ENCODE data around the gene METTL22. TPM values are rescaled to one million over a fixed set of nuclear protein-coding genes. Genes with fewer than 3 reads are reported as not detected.

Gene METTL22
- total and polyA plus RNA-seq, 2 donors from 2014 or later, result 12.0 to 26.2 TPM

DNA sequence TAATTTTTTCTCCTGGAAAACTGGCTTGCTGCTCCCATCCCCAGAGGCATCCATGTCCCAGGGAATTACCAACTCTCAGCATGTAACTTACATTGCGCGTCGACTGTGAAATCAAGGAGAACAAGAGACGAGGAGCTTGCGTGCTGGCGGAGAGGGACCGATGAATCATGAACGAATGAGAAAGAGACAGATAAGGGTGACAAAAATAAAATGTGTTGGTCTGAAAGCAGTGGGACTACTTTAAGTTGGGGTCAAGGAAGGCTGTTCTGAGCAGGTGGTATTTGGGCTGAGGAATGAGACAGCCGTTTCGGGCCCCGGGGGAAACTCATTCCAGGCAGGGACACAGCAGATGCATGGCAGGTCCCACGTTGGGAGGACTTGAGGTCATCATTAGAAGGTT, 75.4 kb downstream of the METTL22 start:
- Histone ChIP-seq H3K9me3 (ENCODE audit: control insufficient read depth in 2 of 3, insufficient read depth in 1 of 3, low read length in 3 of 3) (no peaks in the 10 kb centered on the region), H3K9ac (ENCODE audit: low read length in 3 of 3) (no peak overlapping the region), H3K36me3 (ENCODE audit: control insufficient read depth in 2 of 3, insufficient read depth in 3 of 3, low read length in 3 of 3) (no peaks in the 10 kb centered on the region), H3K27ac (ENCODE audit: low read depth in 2 of 2, low read length in 2 of 2) (no peak overlapping the region), H3K4me1 (ENCODE audit: control insufficient read depth in 2 of 3, insufficient read depth in 2 of 3, low read depth in 1 of 3, low read length in 3 of 3) (no peaks in the 10 kb centered on the region), H3K27me3 (ENCODE audit: control insufficient read depth, insufficient read depth, low read length) (no peaks in the 10 kb centered on the region), H3K4me3 (ENCODE audit: low read length in 3 of 3) (no peak overlapping the region)
- FAIRE-seq (no peak), DNase-seq (no peak)
- intact Hi-C loops (cut with DNase I), result no loop called here
- TF ChIP-seq, protein P1, sequence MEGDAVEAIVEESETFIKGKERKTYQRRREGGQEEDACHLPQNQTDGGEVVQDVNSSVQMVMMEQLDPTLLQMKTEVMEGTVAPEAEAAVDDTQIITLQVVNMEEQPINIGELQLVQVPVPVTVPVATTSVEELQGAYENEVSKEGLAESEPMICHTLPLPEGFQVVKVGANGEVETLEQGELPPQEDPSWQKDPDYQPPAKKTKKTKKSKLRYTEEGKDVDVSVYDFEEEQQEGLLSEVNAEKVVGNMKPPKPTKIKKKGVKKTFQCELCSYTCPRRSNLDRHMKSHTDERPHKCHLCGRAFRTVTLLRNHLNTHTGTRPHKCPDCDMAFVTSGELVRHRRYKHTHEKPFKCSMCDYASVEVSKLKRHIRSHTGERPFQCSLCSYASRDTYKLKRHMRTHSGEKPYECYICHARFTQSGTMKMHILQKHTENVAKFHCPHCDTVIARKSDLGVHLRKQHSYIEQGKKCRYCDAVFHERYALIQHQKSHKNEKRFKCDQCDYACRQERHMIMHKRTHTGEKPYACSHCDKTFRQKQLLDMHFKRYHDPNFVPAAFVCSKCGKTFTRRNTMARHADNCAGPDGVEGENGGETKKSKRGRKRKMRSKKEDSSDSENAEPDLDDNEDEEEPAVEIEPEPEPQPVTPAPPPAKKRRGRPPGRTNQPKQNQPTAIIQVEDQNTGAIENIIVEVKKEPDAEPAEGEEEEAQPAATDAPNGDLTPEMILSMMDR (IDR thresholded peaks at IDR 0.05; ENCODE audit: borderline replicate concordance, extremely low read depth, insufficient read depth), result no peak

DNA sequence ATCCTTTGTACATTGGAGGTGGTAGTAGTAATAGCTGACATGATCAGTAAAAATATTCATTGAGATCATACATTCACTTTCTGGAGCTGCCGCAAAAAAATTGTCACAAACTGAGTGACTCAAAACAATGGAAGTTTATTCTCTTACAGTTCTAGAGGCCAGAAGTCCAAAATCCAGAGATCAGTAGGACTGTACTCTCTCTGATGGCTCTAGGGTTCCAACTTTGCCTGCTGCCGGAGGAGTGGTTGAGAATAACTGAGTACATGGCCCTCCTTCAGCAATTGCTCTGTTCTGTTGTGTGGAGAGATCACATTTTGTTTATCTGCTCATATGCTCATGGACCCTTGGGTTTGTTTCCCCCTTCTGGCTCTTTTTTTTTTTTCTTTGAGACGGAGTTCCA, 76.5 kb downstream of the METTL22 start:
- TF ChIP-seq, protein P1 (IDR thresholded peaks at IDR 0.05; ENCODE audit: borderline replicate concordance, extremely low read depth, insufficient read depth), result no peak
- H3K9ac ChIP-seq (ENCODE audit: low read length in 3 of 3), result no peak overlapping the region
- intact Hi-C loops (cut with DNase I), result no loop called here
- H3K4me1 ChIP-seq (ENCODE audit: control insufficient read depth in 2 of 3, insufficient read depth in 2 of 3, low read depth in 1 of 3, low read length in 3 of 3), result no peaks in the 10 kb centered on the region
- no peak for DNase-seq
- no peak for FAIRE-seq
- H3K36me3 ChIP-seq (ENCODE audit: control insufficient read depth in 2 of 3, insufficient read depth in 3 of 3, low read length in 3 of 3), result no peaks in the 10 kb centered on the region
- H3K27ac ChIP-seq (ENCODE audit: low read depth in 2 of 2, low read length in 2 of 2), result no peak overlapping the region
- H3K9me3 ChIP-seq (ENCODE audit: control insufficient read depth in 2 of 3, insufficient read depth in 1 of 3, low read length in 3 of 3), result no peaks in the 10 kb centered on the region
- H3K4me3 ChIP-seq (ENCODE audit: low read length in 3 of 3), result no peak overlapping the region
- no peaks in the 10 kb centered on the region for H3K27me3 ChIP-seq (ENCODE audit: control insufficient read depth, insufficient read depth, low read length)

Other genes starting within 250 kb of the METTL22 start
- gene TMEM114, start 31.2 kb upstream of the METTL22 start, total RNA-seq, result not detected
- not detected for gene TMEM114, start 31.2 kb upstream of the METTL22 start, polyA plus RNA-seq (ENCODE audit: insufficient read depth, low read depth, low replicate concordance)
- 9.6 TPM for gene ABAT, start 52.9 kb downstream of the METTL22 start, total RNA-seq
- 34.0 TPM for gene ABAT, start 52.9 kb downstream of the METTL22 start, polyA plus RNA-seq (ENCODE audit: insufficient read depth, low read depth, low replicate concordance)
- gene TMEM186, start 175.9 kb downstream of the METTL22 start, total RNA-seq, result 11.0 TPM
- gene TMEM186, start 175.9 kb downstream of the METTL22 start, polyA plus RNA-seq (ENCODE audit: insufficient read depth, low read depth, low replicate concordance), result 20.2 TPM
- 39.5 TPM for gene PMM2, start 176.1 kb downstream of the METTL22 start, total RNA-seq
- gene PMM2, start 176.1 kb downstream of the METTL22 start, polyA plus RNA-seq (ENCODE audit: insufficient read depth, low read depth, low replicate concordance), result 21.5 TPM
- gene CARHSP1, start 247.3 kb downstream of the METTL22 start, total RNA-seq, result 134 TPM
- 130 TPM for gene CARHSP1, start 247.3 kb downstream of the METTL22 start, polyA plus RNA-seq (ENCODE audit: insufficient read depth, low read depth, low replicate concordance)